C1 segment of cervical spinal cord (tissue), 14 donors: ENCODE results near the gene NSMCE1.
A peak's percentile ranks its signal among the peaks of the same experiment; 100 is the strongest.
"Not testable (repeated sequence)": the region's sequence is repeated elsewhere in the genome, so short reads cannot be mapped to it uniquely, and the experiment has no call there.

ENCODE experiments used
- DNase-seq, 14 donors: peaks; one replicate each; lab custom pipeline; 2025; lab: John Stamatoyannopoulos, UW

The NSMCE1 gene

GRCh38 chr16:27217256-27217655, 51.3 kb downstream of the NSMCE1 start:
- peak in 2 of 14 donors; percentile 16 to 94 for DNase-seq

- no peak for DNase-seq
Observed at GRCh38 chr16:27216297-27216885, 52.2 kb downstream of the NSMCE1 start.

- no peak for DNase-seq
Observed at GRCh38 chr16:27215660-27216059, 52.9 kb downstream of the NSMCE1 start.

- DNase-seq: peak in 1 of 14 donors; percentile 87
Observed at GRCh38 chr16:27214084-27214961, 54.2 kb downstream of the NSMCE1 start.

DNA sequence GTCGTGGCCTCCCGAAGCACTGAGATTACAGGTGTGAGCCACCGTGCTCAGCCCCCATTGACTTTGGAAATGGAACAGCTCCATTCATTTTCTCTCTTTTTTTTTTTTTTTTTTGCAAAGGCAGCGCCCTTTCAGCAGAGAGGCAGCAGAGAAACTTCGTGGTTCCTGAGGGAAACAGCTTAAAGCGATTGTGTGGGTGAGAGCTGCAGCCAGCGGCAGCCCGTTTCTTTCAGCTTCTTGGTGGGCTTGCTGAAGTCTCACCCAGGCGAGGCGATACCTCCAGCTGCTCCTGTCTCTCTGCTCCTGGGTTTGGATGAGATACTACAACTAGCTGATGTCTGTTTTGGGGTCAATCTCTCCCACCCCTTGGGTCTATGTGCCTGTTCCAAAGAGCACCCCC, 57.5 kb downstream of the NSMCE1 start:
- no peak for DNase-seq

GRCh38 chr16:27210174-27210573, 58.4 kb downstream of the NSMCE1 start:
- DNase-seq: no peak

DNA sequence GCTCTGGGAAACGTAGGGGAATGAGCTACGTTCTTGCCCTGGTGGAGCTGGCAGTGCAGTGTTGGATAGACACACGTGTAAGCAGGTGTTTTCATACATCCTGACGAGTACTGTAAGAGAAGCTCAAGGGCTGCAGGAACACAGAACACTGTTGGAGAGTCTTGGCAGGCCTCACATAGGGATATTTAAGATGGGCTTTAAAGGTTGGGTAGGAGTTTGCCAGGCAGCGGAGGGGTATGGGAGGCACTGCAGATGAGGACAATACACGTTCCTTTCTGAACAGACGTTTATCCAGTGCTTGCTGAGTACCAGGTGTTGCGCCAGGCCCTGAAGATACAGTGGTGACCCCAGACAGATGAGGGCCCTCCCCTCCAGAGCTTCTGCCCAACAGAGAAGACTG, 59.0 kb downstream of the NSMCE1 start:
- no peak for DNase-seq

GRCh38 chr16:27208796-27209195, 59.8 kb downstream of the NSMCE1 start:
- no peak for DNase-seq

DNA sequence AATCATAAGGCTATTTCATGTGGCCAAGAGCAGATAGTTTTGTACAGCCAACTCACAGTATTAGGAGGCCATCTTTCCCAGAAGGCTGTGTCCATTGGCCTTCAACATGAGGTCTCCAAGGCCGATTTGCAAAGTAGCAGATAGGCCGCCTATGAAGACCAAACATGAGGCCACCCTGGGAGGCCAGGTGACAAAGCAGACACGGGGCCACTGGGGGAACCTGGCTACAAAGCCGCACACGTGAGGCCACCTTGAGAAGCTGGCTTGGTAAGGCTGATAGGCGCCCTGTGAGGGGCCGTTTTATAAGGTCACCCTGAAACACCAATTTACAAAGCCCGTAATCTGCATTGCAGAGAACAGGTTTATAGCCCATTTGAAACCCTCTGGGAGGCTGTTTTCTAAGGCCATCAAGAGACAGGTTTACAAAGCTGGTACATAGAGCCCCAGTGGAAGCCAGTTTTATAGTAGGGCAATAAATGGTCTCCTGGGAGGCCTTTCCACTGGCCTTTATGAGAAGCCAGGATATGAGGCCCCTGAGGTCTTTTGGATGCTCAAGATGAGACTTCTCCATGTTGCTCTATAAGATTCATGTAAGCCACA, 60.4 kb downstream of the NSMCE1 start:
- no peak for DNase-seq

GRCh38 chr16:27207121-27207520, 61.5 kb downstream of the NSMCE1 start:
- not testable (repeated sequence) for DNase-seq

GRCh38 chr16:27205423-27206065, 63.0 kb downstream of the NSMCE1 start:
- DNase-seq: no peak

DNA sequence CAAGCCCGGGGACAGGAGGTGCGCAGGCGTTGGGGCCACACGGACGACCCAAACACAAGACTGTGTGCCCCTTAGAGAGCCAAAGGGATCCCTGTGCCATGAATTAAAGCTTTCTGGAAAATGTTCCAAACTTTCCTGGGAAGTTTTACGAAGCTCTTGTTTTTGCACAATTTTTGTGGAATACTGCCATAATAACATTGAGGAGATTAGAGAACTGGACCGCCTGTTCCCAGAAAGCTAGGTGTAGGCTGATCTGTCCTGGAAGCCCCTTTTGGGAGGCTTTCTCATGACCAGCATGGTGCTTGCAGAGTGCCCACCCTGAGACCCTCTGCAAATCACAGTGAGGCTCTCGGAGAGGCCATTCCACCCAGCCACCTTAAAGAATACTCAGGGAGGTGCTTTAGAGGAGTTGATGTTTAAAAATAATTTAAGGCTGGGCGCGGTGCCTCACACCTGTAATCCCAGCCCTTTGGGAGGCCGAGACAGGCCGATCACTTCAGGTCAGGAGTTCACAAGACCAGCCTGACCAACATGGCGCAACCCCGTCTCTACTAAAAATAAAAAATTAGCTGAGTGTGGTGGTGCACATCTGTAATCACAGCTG, 64.2 kb downstream of the NSMCE1 start:
- no peak for DNase-seq

- peak; percentile 94 to 100 (median 99) for DNase-seq
Observed at GRCh38 chr16:27203507-27204311, 64.9 kb downstream of the NSMCE1 start, which contains the start of gene KDM8. KDM8 (plus strand) TSS chr16:27203526; CDS start chr16:27210124, 6,598 bp downstream.

- no peak for DNase-seq
Observed at GRCh38 chr16:27202923-27203506, 65.6 kb downstream of the NSMCE1 start.

GRCh38 chr16:27200914-27201313, 67.7 kb downstream of the NSMCE1 start:
- DNase-seq: not testable (repeated sequence)

DNA sequence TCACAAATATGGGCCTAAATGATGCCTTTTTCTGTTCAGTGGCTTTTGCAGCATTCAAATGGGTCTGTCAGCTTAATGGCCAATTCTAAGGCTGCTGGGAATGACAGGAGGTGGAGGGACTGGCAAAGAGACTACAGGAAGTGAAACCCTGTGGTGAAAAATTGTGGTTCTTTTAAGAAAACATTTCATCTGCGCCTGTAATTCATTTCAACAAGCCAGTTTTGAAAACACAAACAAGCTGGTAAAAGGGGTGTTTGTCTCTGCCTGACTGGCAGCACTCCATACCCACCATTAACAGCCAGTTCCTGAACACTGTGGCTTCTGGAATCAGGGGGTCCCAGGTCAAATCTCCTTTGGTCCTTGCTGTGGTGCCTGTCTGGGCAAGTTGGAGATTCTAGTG, 68.8 kb downstream of the NSMCE1 start:
- DNase-seq: no peak

DNA sequence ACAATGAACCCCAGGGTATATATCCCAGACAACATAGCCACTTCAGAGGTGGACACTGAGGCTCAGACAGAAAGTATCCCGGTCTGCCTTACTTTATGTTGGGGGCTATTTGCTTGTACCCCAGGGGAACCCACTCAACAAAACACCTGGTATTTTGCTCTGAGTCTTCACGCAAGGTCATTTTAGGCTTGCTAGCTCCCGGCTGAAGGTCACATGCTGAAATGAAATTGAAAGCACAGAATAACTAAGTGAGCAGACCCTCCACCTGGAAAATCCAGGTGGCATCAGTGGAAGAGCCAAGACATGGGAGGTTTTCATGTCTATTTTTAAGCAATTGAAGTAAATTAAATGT, 69.4 kb downstream of the NSMCE1 start:
- no peak for DNase-seq

DNA sequence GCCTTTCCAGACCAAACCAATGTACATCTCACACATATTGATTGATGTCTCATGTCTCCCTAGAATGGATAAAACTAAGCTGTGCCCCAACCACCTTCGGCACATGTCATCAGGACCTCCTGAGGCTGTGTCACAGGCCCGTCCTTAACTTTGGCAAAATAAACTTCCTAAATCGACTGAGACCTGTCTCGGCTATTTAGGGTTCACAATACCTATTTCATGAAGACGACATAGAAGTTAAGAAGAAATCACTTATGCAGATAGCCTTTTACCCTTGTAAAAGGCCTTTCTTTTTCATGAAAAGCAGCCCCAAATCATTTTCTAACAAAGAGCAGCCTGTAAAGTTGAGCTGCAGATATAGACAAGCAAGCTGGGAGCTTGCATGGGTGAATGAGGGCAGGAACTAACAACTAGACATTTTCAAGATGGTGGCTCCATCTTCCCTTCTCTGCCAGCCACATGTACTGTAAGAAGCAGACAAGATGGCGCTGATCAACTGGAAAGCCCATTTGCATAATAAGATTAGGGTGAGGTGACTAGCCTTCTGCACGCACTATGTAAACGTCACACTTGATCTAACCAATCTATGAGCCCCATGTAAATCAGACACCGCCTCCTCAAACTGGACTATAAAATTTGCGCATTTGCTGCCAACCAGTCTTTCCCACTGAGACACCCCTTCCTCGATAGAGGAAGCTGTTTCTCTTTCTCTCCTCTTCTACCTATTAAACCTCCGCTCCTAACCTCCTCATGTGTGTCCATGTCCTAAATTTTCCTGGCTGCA, 69.9 kb downstream of the NSMCE1 start:
- no peak for DNase-seq

DNA sequence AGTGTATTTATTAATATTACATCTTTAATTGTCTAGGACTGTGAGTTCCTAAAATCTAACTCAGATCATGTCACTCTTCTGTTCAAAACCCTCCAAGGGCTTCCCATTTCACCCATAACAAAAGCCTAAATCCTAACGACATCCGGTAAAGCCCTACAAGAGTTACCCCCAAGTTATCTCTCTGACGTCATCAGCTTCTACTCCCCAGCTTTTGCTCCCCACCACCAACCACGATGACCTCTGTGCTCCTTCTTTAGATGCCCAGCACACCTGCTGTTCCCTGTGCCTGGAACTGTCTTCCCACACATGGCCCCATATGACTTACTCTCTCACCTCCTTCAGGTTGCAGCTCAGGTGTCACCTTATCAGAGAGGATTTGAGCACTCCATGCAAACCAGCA, 71.6 kb downstream of the NSMCE1 start:
- DNase-seq: no peak
